HG02981 (cell line): ENCODE results near the gene SRPRB.
"Not testable (repeated sequence)": the region's sequence is repeated elsewhere in the genome, so short reads cannot be mapped to it uniquely, and the experiment has no call there.

ENCODE experiments used
- ATAC-seq: cut with Tn5 transposase; IDR thresholded peaks from one replicate; pipeline ENCODE4 v1.9.1; 2021; ENCODE audit warnings: mild to moderate bottlenecking, moderate library complexity; ENCODE audit not compliant: unreplicated experiment

SRPRB gene

DNA sequence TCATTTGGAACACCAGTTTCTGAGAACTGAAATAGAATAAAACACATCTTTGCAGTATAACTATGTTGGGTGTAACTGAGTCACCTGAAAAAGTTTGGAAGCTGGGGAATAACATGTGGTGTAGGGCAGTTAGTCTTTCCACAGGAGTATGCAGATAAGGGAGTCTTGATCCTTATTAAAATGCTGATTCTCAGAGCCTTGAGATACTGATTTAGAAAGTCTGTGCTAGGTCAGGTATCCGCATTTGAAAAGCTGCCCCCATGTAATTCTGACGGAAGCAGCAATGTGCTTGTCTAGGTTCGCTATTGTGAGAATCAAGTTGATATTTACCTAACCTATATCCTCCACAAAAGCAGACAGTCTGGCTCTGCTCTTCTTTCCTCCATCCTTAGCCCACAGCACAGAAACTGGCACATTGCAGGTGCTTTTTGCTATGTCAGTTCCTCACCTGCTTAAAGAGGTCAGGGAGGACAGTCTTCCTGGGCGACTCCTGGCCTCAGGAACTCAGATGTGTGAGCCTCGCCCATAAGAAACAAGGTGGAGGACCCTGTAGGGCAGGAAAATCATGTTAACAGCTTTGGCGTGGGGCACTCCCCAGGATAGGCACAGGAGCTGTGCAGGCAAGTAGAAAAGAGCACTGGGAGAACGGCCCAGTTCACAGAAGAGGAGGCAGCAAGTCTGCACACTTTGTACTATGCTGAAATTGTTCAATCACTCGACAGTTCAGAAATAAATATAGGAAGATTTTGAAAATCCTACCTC lies 27.6 kb upstream of the SRPRB start:
- no peak for ATAC-seq

DNA sequence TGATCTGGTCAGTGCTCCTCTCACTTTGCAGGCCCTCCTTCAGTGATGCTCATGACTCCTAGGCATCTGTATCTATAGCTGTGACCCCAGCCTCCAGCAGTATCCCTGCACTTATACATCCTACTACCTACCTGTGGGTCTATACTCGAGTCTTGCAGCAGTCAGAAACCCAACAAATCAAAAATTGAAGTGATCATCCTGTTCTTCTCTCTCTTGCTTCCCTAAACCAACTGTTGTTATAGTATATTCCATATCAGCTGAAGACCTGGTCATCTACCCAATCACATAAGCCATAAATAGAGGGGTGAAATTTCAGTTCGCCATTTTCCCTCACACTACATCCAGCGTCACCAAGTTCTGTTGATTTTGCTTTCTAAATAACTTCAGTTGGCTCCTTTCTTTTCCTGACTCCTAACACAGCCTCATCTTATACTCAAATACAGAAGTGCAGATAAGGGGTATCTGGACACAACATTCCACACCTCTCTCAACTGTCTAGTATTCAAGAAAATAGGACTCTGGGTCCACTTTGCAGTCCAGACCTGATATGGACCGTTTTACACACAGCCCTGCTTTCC lies 25.9 kb upstream of the SRPRB start:
- ATAC-seq = no peak

DNA sequence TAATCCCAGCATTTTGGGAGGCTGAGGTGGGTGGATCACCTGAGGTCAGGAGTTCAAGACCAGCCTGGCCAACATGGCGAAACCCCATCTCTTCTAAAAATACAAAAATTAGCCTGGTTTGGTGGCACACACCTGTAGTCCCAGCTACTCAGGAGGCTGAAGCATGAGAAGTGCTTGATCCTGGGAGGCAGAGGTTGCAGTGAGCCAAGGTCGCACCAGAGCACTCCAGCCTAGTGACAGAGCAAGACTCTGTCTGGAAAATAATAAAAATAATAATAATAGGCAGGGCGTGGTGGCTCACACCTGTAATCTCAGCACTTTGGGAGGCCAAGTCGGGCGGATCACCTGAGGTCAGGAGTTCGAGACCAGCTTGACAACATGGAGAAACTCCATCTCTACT lies 24.9 kb upstream of the SRPRB start:
- ATAC-seq = not testable (repeated sequence)

DNA sequence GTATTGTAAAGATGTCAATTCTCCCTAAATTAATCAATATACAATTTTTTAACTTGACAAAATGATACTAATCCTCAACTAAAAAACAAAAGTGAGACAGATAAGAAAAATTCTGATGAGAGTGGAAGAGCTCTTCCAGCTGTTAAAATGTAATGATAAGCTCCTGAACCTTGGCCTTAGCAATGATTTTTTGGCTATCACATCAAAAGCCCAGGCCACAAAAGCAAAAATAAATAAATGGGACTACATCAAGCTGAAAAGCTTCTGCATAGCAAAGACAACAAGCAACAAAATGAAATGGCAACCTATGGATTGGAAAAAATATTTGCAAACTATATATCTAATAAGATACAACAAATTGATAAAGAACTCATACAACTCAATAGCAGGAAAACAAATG lies 24.0 kb upstream of the SRPRB start:
- ATAC-seq = no peak

DNA sequence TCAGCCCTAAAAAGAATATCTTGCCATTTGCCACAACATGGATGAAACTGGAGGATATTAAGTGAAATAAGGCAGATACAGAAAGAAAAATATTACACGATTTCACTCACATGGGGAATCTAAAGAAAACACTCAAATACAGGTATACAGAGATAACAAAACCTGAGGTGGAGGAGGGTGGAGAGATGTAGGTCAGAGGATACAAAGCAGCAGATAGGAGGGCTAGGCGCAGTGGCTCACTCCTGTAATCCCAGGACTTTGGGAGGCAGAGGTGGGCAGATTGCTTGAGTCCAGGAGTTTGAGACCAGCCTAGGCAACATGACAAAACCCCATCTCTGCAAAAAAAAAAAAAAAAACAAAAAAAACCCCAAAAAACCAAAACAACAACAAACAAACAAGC lies 23.2 kb upstream of the SRPRB start:
- ATAC-seq = no peak

DNA sequence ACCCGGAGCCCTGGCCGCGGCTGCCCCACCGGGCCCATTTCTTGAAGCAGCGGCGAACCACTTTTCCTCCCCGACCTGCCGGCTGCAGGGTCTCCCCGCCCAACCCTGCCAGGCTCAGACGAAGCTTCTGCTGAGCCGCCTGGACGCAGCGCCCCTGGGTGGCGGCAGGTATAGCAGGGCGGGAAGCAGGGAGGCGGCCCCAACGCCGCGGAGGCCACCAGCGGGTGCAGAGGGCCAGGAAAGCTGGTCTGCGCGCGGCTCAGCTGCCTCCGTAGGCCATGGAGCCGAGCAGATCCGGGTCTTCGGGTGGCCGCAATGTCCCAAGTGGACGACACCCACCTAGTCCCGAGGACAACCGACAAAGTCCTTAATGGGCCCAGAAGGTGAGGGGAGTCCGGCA lies 21.9 kb upstream of the SRPRB start:
- no peak for ATAC-seq

DNA sequence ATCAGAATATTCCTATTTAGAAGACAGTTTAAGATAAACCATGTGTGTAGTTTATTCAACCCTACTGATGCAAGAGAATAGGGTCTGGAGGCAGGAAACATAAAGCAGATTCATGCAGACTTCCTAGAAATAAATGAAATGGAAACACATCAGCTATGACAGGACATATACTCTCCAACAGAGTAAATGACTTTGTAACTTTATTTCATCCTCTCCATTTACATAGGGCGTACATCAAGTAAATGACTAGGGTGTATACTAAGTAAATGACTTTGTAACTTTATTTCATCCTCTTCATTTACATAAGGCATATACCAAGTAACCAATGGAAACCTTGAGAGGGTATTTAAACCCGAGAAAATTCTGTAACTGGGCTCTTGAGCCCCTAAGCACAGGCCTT lies 17.6 kb upstream of the SRPRB start:
- ATAC-seq = no peak

DNA sequence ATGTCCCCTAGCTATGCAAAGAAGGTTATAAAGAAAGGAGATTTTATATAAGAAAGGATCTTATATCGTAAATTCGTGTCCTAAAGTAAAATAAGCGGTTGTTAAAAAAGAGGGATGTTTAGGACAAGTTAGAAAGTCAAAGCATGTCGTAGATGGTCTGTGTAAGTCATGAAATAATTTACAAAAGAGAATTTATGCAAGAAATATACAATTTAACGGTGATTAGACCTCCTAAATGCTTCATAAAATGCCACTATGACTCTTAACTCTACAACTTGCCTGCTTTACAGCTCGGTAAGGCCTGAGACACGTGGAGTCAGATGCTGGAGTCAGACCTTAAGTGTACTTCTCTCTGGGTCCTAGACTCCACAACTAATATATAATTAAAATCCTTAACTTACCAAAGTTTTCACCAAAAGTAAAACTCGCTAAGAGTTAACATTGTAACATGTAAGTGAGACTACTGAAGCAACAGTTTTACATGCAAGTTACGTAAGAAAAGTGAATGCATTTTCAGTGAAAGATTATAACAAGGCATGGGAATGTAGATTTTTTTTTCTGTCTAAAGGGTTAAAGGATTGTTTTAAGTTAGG lies 13.3 kb upstream of the SRPRB start:
- no peak for ATAC-seq

DNA sequence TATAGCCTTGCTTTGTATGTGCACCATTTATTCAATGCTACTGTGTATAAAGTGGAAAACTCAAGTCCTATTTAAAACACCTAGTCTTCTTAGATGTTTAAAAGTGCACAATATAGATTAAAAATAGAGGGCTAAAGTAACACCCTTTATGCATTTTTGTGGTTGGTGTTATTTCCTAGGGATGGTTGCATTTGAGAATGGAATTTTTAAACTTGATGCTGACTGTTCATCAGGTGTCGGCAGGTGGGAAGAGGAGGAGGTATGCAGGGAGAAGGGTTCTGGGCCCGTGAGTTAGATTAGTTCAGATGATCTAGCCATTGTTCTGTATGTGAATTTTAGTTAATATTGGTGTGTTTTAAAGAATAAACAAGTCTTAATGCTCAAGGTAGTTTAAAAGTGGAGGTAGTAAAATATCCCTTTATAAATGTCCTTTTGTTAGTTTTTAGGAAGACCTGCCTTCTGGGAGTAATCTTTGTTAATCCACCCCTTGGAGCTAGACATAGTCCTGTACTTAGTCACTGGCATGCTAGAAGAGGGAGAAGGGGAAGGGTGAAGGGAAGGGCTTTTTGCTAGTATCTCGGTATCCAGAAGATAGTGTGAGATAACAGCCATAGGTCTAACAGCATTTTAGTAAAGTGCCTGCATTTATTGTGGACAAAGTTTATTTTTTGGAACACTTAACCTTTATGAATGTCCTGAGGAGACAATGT lies 8.1 kb upstream of the SRPRB start:
- no peak for ATAC-seq

DNA sequence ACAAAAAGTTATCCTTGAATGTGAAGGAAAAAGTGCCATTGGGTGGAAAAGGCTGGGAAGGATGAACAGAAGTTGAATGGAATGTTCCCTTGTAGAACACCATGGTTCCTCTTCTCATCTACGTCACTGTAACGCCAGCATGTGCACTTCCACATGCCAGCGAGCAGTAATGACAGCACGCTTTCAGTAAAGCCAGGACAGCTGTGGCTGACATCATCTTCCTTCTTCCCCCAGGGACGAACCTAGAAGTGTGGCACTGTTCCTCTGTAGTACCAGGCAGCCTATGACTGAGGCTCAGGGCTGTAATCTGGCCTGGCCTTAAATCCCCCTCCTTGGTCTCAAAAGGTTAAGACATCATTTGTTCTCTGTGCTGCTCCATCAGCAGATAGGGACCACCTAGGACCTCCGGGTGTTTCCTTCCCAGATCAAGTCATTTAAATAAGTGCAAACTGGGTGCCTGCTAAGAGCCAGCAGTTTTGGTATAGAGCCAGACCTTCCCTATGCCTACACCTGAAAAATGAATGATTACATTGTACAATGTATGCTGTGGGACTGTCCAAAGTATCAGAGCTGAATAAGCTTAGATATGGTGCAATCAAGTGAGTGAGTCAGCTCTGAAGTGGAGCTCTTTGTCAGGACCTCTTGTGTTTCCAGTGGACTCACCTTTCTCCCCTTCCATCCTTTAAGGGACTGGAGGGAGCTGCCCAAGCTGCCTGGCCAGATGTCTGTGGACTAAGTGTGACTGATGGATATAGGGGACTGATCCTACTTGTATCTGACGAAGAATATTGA lies 5.6 kb upstream of the SRPRB start:
- ATAC-seq = no peak

DNA sequence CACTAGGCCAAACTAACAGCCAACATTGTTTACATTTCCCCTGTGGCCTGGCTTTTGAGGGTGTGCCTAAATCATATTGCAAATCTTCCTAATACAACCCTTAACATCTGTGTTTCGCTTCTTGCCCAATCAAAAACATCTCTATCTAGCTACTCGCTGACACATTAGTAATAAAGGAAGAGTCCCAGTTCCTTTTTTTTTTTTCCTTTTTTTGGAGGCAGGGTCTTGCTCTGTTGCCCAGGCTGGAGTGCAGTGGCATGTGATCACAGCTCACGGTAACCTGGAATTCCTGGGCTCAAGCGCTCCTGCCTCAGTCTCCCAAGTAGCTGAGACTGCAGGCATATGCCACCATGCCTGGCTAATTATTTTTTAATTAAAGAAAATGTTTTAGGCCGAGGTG lies 2.1 kb upstream of the SRPRB start:
- no peak for ATAC-seq

DNA sequence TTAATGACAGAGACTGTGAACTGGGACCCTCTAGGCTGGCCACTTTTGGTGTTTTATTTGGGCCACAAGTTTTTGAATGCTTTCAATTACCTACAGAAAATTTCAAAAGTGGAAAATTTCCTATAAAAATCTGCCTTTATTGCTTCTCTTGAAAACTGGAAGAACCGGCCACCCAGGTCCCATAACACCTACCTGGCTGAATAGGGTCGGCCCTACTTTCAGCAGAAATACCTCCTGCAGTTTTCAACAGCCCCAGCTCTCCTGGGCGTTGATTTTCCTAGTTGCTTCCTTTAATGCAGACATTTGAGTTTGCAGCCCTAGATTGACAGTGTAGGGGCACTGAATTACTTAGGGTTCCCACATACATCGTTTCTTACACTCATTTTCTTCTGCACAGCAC lies 719 bp upstream of the SRPRB start:
- ATAC-seq = no peak

DNA sequence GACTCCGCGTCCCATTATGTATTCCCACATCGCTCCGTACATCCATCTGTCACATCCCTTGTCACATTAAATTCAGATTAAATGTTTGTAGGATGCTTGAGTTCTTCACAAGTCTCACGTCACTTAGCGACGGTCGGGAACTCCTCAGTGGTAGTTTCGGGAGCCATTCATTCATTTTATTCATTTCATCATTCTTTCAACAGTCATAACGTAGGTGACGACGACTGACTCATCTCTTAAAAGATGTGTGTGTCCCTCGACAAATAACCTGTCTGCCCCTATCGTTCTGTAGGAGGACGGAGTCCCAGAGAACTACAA lies 272 bp upstream of the SRPRB start:
- ATAC-seq = no peak

DNA sequence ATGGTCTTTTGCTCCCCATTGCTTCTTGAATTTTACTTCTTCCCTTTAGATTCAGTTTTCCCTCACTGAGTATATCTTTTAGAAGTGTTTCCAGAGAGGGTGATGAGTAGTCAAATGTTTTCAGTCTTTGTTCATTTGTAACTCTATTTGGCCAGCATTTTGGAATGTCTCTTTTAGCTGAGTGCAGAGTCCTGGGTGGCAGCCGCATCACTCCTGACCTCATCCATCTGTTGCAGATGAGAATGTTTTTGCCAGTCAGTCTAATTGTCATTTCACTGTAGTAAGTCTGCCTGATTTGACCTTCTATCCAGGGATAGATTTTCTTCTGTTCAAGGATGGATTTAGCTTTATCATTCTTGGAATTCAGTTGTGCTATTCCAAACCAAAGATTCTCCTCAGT lies 7.3 kb downstream of the SRPRB start:
- ATAC-seq = no peak

DNA sequence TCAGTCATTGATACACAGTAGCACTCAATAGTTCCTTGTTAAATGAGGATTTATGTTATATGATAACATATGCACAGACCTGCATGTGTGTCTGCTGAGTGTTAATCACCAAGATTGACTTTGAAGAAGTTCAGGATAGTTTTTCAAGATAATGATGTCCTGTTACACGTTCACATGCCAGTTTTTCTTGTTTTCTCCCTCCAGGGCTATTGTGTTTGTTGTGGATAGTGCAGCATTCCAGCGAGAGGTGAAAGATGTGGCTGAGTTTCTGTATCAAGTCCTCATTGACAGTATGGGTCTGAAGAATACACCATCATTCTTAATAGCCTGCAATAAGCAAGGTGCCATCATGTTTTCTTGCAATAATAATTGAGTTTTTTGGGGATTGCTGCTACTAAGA lies 9.8 kb downstream of the SRPRB start:
- ATAC-seq = no peak

DNA sequence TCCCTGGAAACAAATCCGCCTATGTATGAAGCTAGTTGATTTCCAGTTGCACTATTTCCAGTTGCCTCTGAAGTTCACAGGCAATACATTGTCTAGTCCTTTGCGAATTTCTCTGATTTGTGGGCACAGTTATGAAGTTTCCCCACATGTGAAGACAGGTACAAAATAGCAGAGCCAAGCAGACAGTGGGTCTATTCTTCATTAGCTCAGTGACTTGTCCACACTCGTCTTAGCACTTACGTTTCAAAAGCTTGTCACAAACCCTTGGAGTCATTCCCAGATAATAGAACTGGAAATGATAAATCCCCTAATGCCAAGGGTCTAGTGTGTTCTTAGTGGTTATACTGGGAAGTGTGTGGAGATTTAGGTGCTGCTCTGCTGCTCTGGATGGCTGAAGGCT lies 14.5 kb downstream of the SRPRB start:
- no peak for ATAC-seq

DNA sequence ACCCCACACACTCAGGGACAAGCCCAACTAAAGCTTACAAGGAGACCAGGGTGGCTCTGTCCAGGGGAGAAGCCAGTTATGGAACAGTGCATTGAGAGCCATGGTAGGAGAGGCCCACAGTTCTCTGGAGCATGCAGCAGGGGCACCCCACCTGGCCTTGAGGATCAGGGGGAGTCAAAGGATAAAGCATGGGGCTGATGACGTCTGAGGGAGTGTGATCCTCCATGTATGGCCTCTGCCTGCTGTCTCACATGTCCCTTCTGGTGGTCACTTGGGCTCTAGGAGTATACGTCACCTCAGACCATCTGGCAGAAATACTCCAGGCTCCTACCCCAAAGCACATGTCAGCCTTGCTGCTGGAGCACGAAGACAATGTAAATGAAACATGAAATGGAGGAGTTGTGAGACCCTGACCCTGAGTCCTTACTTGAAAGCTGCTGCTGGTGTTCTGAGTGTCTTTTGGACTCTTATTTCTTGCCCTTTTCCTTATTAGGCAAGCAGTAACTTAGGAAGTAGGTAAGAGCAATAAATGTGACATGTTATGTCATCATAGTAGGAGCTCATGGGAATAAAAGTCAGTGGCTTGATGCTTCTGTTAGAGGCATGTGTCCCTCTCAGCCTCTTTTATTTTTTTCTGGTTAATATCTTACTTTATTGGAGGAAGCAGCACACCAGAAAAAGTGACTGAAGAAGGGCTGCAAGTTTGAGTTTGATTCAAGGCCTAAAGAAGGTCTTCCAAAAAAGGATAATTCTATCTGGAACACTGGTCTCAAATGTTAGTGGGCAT lies 15.5 kb downstream of the SRPRB start:
- no peak for ATAC-seq

DNA sequence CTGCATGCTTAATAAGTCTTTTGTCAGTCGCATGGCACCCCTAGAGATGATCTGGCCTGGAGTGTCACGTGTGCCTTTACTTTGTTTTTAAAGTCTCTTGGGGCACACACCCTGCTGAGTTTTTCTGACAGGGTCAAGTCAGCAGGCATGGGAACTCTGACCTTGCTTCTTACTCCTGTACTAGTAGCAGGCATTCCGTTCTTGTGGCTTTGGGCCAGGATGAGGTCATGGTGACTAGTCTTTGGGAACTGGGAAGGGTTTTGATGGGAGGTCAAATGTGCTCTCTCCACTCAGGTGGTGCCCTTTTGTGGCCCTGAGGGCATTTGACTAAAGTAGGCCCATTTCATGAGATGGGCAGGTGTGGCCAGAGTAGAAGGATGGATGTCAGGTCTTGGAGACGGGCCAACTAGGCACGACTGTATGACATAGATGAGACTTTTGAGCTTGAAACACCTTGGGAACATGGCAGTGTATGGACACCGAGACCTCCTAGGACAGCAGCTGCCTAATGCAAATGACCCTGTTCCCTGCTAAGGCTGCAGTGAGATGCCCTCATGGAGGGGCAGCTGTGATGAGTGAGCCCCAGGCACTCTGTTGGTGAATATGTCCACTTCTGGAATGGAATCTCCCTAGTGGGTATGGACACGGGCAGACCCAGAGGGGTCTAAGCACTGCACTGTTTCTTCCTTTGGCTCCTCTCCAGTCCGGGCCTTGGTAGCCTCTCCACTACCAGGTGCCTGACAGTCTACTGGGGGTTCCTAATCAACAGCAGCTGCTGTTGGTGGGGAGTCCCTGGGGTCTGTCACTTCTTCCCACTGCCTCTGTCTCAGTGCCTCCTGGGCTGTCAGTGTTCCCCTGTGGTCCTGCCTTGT lies 16.4 kb downstream of the SRPRB start:
- no peak for ATAC-seq

DNA sequence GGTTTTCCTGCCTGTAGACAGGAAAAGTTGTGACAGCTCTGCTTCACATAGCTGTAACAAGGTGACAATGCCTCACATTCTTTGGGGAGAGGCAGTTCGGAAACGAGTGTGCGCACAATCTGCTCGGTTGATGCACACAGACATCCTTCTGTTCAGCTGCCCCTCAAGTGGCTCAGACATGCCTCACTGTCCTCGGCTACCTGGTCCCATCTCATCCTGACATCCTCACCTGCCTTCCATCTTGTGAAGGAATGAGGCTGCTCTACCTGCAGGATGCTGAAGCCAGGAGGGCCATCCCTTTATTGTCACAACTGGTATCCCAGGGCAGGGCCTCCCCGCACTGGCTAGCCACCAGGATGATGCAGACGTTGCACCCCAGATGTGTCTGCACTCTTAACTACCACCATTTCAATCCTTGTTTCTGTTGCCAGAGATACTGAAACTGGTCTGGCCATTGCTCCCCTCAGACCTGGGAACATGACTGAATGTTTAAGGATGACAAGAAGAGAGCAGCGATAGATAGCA lies 19.4 kb downstream of the SRPRB start:
- no peak for ATAC-seq
